ENCODE results near the gene SPG7. TPM values are rescaled to one million over a fixed set of nuclear protein-coding genes. Genes with fewer than 3 reads are reported as not detected.

SPG7 gene
- total RNA-seq, 1 experiment from 2014 or later = 160 TPM

GRCh38 chr16:89547860-89548259, 39.7 kb downstream of the SPG7 start:
- no TSS peak for BruUV-seq (replicated peaks)
- Histone ChIP-seq H3K27ac (no peak overlapping the region), H2AFZ (no peak overlapping the region), H3K4me2 (no peak overlapping the region), H3K9me3 (ENCODE audit: insufficient read depth, low read depth) (no peaks in the 10 kb centered on the region), H3K4me1 (replicated peaks; ENCODE audit: insufficient read depth) (no peaks in the 10 kb centered on the region), H3K79me2 (ENCODE audit: low read depth) (no peaks in the 10 kb centered on the region), H3K9me2 (ENCODE audit: insufficient read depth) (no peaks in the 10 kb centered on the region), H3F3A (ENCODE audit: insufficient read depth, low read depth) (no peaks in the 10 kb centered on the region), H3K4me3 (no peak overlapping the region), H3K27me3 (ENCODE audit: insufficient read depth, low read depth) (no peaks in the 10 kb centered on the region), H3K36me3 (ENCODE audit: low read depth) (0 out of 2 replicates have a peak, but pooled peaks cover 5% of the 10 kb centered on the region), H4K20me1 (ENCODE audit: insufficient read depth) (no peaks in the 10 kb centered on the region)
- DNase-seq = no peak
- intact Hi-C loops (cut with micrococcal nuclease; ENCODE audit: unreplicated experiment) = no loop called here
- POLR2A ChIA-PET (ENCODE audit: unreplicated experiment) = no interaction called here
- CTCF ChIA-PET = no interaction called here
- TF ChIP-seq EZH2 (IDR thresholded peaks at IDR 0.05; ENCODE audit: low read depth) = no peak
- TF ChIP-seq CTCF (conservative IDR thresholded peaks at IDR 0.05) = no peak

GRCh38 chr16:89548344-89549006, 40.3 kb downstream of the SPG7 start:
- Histone ChIP-seq H4K20me1 (ENCODE audit: insufficient read depth) (no peaks in the 10 kb centered on the region), H3K27me3 (ENCODE audit: insufficient read depth, low read depth) (no peaks in the 10 kb centered on the region), H3K79me2 (ENCODE audit: low read depth) (no peaks in the 10 kb centered on the region), H3K4me1 (replicated peaks; ENCODE audit: insufficient read depth) (no peaks in the 10 kb centered on the region), H3K36me3 (ENCODE audit: low read depth) (0 out of 2 replicates have a peak, but pooled peaks cover 9% of the 10 kb centered on the region), H2AFZ (no peak overlapping the region), H3F3A (ENCODE audit: insufficient read depth, low read depth) (no peaks in the 10 kb centered on the region), H3K4me3 (no peak overlapping the region), H3K27ac (no peak overlapping the region), H3K4me2 (no peak overlapping the region), H3K9me2 (ENCODE audit: insufficient read depth) (no peaks in the 10 kb centered on the region), H3K9me3 (ENCODE audit: insufficient read depth, low read depth) (no peaks in the 10 kb centered on the region)
- BruUV-seq (replicated peaks) = no TSS peak
- ChIA-PET CTCF (no interaction called here), POLR2A (ENCODE audit: unreplicated experiment) (interaction anchor here (0.7 kb wide), 1 partner anchor 153 kb away, joined by 3 read pairs; no protein-coding TSS in a partner anchor)
- no peak for DNase-seq
- TF ChIP-seq CTCF (conservative IDR thresholded peaks at IDR 0.05) = no peak
- TF ChIP-seq EZH2 (IDR thresholded peaks at IDR 0.05; ENCODE audit: low read depth) = no peak
- intact Hi-C loops (cut with micrococcal nuclease; ENCODE audit: unreplicated experiment) = no loop called here

DNA sequence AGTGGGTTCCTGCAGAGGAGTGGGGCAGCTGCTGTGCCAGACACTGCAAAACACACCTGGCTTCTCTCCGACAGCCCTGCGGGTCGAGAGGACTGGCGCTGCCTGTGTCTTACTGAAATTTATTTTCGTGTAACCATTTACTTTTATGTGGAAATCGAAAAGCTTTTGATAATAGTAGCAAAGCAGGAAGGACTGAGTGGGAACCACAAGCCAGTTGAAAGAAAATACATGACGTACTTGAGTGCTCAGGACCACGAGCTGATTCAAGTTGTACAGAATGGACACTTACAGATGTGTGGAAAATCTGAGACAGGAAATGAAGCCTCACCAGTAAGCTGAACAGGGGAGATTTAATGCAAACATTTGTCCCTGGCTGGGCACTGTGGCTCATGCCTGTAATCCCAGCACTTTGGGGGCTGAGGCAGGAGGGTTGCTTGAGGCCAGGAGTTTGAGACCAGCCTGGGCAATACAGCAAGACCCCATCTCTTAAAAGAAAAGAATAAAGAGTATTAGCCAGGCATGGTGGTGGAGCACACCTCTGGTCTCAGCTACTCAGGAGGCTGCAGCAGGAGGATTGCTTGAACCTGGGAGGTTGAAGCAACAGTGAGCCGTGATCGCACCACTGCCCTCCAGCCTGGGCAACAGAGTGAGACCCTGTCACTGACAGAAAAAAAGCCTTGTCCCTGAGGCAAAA, 41.0 kb downstream of the SPG7 start:
- Histone ChIP-seq H3K79me2 (ENCODE audit: low read depth) (no peaks in the 10 kb centered on the region), H3K4me1 (replicated peaks; ENCODE audit: insufficient read depth) (no peaks in the 10 kb centered on the region), H2AFZ (no peak overlapping the region), H3K4me2 (no peak overlapping the region), H3K9me3 (ENCODE audit: insufficient read depth, low read depth) (no peaks in the 10 kb centered on the region), H3F3A (ENCODE audit: insufficient read depth, low read depth) (no peaks in the 10 kb centered on the region), H3K27ac (no peak overlapping the region), H3K4me3 (no peak overlapping the region), H3K36me3 (ENCODE audit: low read depth) (0 out of 2 replicates have a peak, but pooled peaks cover 9% of the 10 kb centered on the region), H3K9me2 (ENCODE audit: insufficient read depth) (no peaks in the 10 kb centered on the region), H4K20me1 (ENCODE audit: insufficient read depth) (no peaks in the 10 kb centered on the region), H3K27me3 (ENCODE audit: insufficient read depth, low read depth) (no peaks in the 10 kb centered on the region)
- no peak for TF ChIP-seq EZH2 (IDR thresholded peaks at IDR 0.05; ENCODE audit: low read depth)
- no peak for TF ChIP-seq CTCF (conservative IDR thresholded peaks at IDR 0.05)
- ChIA-PET POLR2A (ENCODE audit: unreplicated experiment) (interaction anchor here (0.7 kb wide), 1 partner anchor 154 kb away, joined by 3 read pairs; no protein-coding TSS in a partner anchor), CTCF (interaction anchor here (0.7 kb wide), 1 partner anchor 122 kb away, joined by 4 read pairs; no protein-coding TSS in a partner anchor)
- intact Hi-C loops (cut with micrococcal nuclease; ENCODE audit: unreplicated experiment) = no loop called here
- TSS peak; percentile 7 for BruUV-seq (replicated peaks)
- DNase-seq = no peak

All from PC-9 (cell line).